Subcutaneous adipose tissue (tissue), 4 donors: ENCODE measurements around the gene ANKS1B. TPM values are rescaled to one million over a fixed set of nuclear protein-coding genes. Genes with fewer than 3 reads are reported as not detected.

ENCODE experiments used
- total RNA-seq, 4 donors: library from RNA; depleted of rRNA; stranded (reverse); fragments of >200 nt; gene quantifications; one replicate each; pipeline ENCODE4 v1.1.0, GENCODE V29; 2016
- TF ChIP-seq, protein P1 (sequence below): fragments of 450-650 bp; IDR thresholded peaks from one replicate; pipeline ENCODE4 v1.5.1; 2016; ENCODE audit warnings: low read depth, mild to moderate bottlenecking, control low read depth, antibody characterized with exemption, moderate library complexity

Gene ANKS1B
- total RNA-seq, 4 donors from 2014 or later = 4.5 to 15.4 (median 10.1) TPM

DNA sequence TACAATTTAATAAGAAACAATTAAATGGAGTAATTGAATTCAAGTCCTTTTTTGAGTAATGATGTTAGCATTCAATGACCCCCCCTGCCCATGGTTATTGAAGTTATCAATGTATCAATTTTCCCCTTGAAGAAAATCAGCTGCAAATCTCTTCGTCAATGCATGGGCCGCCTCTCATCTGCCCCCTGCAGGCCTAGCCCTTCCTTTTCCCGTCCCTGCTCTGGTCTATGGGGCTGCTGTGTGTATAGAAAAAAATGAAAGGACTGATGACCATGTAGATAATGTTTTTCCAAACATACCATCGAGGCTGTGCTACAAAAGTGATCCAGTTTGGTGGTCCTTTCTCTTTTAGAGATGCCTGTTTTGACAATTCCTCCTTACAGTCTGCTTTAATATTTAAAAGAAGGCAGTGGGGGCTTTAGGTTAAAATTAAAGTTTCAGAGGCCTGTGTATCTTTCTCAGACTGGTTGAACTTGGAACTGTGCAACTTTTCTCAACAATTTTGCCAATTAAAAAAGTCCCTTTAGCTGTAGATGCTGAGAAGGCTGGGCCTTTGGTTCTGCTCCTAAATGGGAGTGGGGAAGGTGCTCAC, 1241.3 kb downstream of the ANKS1B start:
- TF ChIP-seq, protein P1, sequence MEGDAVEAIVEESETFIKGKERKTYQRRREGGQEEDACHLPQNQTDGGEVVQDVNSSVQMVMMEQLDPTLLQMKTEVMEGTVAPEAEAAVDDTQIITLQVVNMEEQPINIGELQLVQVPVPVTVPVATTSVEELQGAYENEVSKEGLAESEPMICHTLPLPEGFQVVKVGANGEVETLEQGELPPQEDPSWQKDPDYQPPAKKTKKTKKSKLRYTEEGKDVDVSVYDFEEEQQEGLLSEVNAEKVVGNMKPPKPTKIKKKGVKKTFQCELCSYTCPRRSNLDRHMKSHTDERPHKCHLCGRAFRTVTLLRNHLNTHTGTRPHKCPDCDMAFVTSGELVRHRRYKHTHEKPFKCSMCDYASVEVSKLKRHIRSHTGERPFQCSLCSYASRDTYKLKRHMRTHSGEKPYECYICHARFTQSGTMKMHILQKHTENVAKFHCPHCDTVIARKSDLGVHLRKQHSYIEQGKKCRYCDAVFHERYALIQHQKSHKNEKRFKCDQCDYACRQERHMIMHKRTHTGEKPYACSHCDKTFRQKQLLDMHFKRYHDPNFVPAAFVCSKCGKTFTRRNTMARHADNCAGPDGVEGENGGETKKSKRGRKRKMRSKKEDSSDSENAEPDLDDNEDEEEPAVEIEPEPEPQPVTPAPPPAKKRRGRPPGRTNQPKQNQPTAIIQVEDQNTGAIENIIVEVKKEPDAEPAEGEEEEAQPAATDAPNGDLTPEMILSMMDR = no peak

DNA sequence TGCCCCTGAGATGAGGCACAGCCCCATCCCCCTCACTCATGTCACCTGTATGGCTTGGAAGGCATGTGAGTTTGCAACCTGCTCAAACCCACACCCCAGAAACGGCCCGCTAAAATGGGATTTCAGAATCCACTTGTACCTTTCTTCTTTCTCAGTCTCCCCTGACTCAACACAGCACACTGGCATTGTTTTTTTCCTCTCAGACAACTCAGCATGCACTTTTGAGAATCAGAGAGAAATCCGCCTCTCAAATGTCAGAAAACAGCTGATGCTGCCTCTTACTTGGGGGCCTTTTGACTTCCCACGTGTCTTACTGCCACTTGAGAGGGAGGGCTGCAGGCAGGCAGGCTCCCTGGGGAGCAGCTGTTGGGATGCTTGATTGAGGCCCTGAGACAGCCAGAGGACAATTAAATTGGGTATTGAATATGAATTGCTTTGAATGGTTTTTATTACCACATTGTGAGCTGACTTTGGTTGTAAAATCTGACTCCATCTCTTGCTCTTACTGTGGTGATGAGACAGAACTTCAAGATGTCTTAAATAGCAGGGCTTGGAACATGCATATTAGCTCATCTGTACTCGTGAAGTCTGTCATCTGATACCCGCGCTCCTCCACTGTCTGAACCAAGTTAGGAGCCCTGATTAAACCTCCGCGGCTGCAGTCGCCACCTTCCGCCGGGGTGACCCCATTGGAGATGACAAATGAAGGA, 1243.0 kb downstream of the ANKS1B start:
- TF ChIP-seq, protein P1 = no peak

DNA sequence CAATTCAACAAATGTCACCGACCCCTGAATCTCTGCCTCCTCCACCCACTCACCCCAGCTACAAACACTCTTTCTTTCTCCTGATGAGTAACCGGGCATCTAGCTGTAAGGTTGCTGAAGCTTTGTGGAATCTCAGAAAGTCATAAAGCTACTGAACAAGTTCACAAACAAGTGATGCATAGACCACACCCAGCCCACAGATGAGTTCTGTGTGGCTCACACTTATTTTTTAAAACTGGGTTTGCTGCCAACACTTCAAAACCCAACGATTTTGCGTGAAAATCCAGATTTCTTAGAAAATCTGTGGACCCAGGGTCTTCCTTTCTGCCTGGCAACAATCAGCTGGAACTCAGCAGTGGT, 1243.6 kb downstream of the ANKS1B start:
- TF ChIP-seq, protein P1 = no peak

DNA sequence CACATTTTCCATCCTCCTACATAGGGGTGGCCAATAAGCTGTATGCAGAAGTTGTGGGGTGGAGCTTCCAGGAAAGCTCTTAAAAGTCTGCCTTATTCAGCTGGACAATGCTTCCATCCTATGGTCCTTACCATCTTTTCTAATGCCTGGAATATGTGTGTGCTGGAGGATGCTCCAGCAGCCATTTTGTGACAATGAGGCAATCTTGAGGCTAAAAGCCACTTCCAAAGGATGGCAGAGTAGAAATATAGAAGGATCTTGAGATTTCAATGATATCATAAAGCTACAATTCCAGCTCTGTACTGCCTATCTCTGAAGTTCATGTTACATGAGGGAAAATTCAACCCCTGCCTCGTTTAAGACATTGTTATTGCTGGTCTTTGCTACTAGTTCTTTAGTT, 1244.0 kb downstream of the ANKS1B start:
- TF ChIP-seq, protein P1 = no peak

DNA sequence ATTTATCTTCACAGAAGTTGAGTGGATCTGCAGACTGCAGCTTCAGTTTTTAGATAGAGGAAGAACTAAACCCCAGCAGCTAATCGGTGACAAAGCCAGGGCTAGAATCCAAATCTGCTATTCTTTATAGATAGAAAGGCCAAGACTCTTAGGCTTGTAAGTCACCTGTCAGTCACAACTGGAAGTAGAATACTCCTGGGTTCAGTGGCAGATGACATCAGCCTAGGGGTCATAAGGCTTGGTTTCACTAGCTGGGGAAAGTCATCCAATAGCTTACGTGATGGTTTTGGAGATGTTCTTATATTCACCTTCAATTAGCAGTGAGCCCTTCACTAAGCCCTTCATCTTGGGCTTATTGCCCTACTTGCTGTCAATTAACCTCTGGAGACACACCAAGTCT, 1246.2 kb downstream of the ANKS1B start:
- TF ChIP-seq, protein P1 = no peak

DNA sequence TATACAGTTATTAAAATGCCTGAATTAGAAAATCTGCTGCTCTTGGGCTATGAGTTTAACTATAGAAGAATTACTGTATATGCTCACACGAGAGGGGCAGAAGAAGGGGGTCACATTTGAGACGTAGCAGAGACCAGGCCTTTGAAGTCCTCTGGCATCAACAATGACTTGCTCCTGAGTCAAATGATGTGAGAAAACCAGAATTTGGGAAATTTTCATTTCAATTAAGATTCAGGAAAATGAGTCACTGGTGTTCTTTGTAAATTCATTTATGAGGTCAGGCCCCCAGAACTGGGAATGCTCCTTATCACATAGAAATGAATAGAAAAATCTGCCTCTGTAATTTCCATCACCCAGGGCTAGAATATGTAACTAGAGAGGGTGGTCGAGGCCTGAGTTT, 1246.7 kb downstream of the ANKS1B start:
- TF ChIP-seq, protein P1 = no peak

DNA sequence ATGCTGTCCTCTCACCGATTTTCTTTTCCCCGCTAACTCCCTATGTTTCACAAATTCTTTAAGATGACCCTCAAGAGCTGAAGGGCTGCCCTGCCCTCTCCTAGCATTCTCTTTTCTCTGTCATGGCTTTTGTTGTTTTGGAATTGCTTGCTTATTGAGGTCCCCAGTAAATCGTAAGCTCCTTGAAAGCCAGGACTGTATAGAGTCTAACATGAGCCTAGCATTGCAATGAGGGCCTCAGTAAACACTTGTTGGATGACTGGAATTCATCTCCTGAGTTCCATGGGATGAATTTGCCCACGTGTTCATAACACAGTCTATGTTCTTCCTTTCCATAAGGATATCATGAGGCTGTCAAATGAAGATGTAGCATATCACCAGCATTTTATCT, 1247.4 kb downstream of the ANKS1B start:
- TF ChIP-seq, protein P1 = no peak
